ENCODE measurements around the gene D2HGDH.

D2HGDH gene

GRCh38 chr2:241793385-241793784 lies 59.0 kb downstream of the D2HGDH start:
- H3K4me3 Mint-ChIP-seq, result no peak overlapping the region
- TF ChIP-seq CTCF (IDR thresholded peaks at IDR 0.05), result no peak
- peaks cover 26% of the 10 kb centered on the region for H3K36me3 Mint-ChIP-seq (ENCODE audit: low read depth)
- peaks cover 51% of the 10 kb centered on the region for H3K4me1 Mint-ChIP-seq
- H3K9me3 Mint-ChIP-seq, result peaks cover 48% of the 10 kb centered on the region
- H3K27ac Mint-ChIP-seq, result no peak overlapping the region
- peaks cover 4% of the 10 kb centered on the region for H3K27me3 Mint-ChIP-seq (ENCODE audit: low read depth, poor library complexity)
- DNase-seq, result no peak

- Mint-ChIP-seq H3K27me3 (ENCODE audit: low read depth, poor library complexity) (peaks cover 4% of the 10 kb centered on the region), H3K4me3 (no peak overlapping the region), H3K27ac (no peak overlapping the region), H3K4me1 (peaks cover 44% of the 10 kb centered on the region), H3K9me3 (peaks cover 39% of the 10 kb centered on the region), H3K36me3 (ENCODE audit: low read depth) (peaks cover 17% of the 10 kb centered on the region)
- no peak for TF ChIP-seq CTCF (IDR thresholded peaks at IDR 0.05)
- no peak for DNase-seq
Measured at GRCh38 chr2:241794250-241794823, 59.9 kb downstream of the D2HGDH start.

- peaks cover 13% of the 10 kb centered on the region for H3K36me3 Mint-ChIP-seq (ENCODE audit: low read depth)
- no peak for DNase-seq
- peaks cover 30% of the 10 kb centered on the region for H3K9me3 Mint-ChIP-seq
- TF ChIP-seq CTCF (IDR thresholded peaks at IDR 0.05), result no peak
- no peak overlapping the region for H3K27ac Mint-ChIP-seq
- H3K4me1 Mint-ChIP-seq, result peaks cover 50% of the 10 kb centered on the region
- no peak overlapping the region for H3K4me3 Mint-ChIP-seq
- peaks cover 4% of the 10 kb centered on the region for H3K27me3 Mint-ChIP-seq (ENCODE audit: low read depth, poor library complexity)
Measured at GRCh38 chr2:241795021-241795999, 60.9 kb downstream of the D2HGDH start.

GRCh38 chr2:241796209-241796608 lies 61.8 kb downstream of the D2HGDH start:
- Mint-ChIP-seq H3K4me1 (peaks cover 51% of the 10 kb centered on the region), H3K27me3 (ENCODE audit: low read depth, poor library complexity) (peaks cover 4% of the 10 kb centered on the region), H3K27ac (no peak overlapping the region), H3K9me3 (peaks cover 21% of the 10 kb centered on the region), H3K36me3 (ENCODE audit: low read depth) (peaks cover 4% of the 10 kb centered on the region), H3K4me3 (no peak overlapping the region)
- DNase-seq, result no peak
- no peak for TF ChIP-seq CTCF (IDR thresholded peaks at IDR 0.05)

GRCh38 chr2:241796610-241797138 lies 62.2 kb downstream of the D2HGDH start:
- H3K36me3 Mint-ChIP-seq (ENCODE audit: low read depth), result peaks cover 4% of the 10 kb centered on the region
- no peak for TF ChIP-seq CTCF (IDR thresholded peaks at IDR 0.05)
- no peak for DNase-seq
- no peak overlapping the region for H3K27ac Mint-ChIP-seq
- peaks cover 54% of the 10 kb centered on the region for H3K4me1 Mint-ChIP-seq
- H3K9me3 Mint-ChIP-seq, result peaks cover 19% of the 10 kb centered on the region
- H3K27me3 Mint-ChIP-seq (ENCODE audit: low read depth, poor library complexity), result peaks cover 4% of the 10 kb centered on the region
- H3K4me3 Mint-ChIP-seq, result no peak overlapping the region

Data from nephron progenitor cell (in vitro differentiated cells).